Stimulated activated CD4-positive, alpha-beta T cell treated with anti-CD3 and anti-CD28 coated beads, Interleukin-2, amount 100 ng/mL, for 4 hours (primary cell): ENCODE measurements around the gene EVX2.

Source experiments
- DNase-seq: peaks from one replicate; pipeline ENCODE4 v3.0.0-alpha.2; 2020; ENCODE audit warnings: low read depth

Gene EVX2

DNA sequence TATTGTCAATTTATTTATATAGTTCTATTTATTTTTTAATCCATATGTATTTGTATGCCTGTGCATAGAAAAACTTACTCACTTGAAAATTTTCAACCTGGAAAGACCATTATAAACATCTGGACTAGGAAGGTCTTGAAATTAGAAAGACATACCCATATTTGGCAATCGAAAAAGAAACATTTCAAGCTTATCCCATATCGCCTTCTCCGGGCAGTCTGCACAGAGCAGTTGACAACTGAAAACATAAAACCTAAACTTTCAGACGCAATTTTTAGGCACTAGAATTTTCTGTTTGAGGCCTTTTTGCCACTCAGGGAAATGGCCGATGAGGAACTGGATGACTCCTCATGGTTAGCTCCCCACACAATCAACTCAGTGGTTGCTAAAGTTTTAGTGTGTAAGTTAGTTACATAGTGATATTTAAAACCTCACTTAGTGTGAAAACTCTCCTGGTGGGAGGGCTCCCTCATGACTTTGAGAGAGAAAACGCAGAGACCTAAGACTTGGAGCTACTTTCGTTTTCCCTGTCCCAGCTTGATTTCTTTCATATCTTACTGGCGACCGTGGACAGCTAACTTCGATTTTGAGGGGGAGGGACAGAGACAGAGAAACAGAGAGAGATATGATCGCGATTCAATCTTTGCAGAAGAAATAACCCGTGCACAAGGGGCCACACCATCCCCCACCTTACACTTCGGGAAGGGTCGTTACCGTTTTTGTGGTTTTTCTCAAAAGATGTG is 12.7 kb upstream of the EVX2 start:
- no peak for DNase-seq

- DNase-seq, result no peak
These were observed 11.7 kb upstream of the EVX2 start for GRCh38 chr2:176095421-176095820.

DNA sequence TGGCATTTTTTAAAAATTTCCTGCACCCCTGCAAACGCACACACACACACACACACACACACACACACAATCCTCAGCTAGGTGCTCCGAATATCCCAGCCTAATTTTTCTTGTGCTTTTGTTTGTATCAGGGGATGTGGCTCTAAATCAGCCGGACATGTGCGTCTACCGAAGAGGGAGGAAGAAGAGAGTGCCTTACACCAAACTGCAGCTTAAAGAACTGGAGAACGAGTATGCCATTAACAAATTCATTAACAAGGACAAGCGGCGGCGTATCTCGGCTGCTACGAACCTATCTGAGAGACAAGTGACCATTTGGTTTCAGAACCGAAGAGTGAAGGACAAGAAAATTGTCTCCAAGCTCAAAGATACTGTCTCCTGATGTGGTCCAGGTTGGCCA is 10.6 kb upstream of the EVX2 start:
- no peak for DNase-seq

DNA sequence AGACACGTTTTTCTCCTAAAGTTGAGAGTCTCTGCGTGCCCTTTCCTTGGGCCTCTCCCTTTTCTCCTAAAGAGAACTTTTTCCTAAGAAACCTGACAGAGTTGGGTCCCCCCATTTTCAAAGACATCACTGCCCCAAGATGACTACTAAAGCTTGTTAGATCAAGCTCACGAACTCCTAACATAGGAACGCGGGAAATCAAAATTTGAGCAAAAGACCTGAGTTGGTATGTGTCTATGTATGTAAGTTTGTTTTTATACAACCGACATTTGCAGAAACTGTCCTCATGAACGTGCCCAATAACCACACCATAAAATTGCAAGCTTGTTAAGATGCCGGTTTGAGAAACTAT is 10.1 kb upstream of the EVX2 start:
- no peak for DNase-seq

DNA sequence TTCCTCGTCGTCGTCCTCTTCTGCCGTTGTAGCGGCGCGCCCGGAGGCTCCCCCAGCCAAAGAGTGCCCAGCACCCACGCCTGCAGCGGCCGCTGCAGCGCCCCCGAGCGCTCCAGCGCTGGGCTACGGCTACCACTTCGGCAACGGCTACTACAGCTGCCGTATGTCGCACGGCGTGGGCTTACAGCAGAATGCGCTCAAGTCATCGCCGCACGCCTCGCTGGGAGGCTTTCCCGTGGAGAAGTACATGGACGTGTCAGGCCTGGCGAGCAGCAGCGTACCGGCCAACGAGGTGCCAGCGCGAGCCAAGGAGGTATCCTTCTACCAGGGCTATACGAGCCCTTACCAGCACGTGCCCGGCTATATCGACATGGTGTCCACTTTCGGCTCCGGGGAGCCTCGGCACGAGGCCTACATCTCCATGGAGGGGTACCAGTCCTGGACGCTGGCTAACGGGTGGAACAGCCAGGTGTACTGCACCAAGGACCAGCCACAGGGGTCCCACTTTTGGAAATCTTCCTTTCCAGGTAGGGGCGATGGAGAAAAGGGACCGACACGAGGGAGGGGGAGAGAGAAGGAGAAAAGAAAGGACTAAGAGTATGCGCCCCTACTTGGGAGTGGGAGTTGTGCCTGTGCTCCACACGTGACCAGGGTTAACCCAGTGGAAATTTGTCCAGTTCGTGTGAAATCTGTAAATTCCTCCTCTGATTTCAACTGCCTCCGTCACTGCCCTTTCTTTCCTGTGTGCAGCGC is 9.6 kb upstream of the EVX2 start:
- DNase-seq, result no peak

GRCh38 chr2:176092270-176093144 is 8.7 kb upstream of the EVX2 start, which contains the start of gene HOXD13:
TSS of gene HOXD13 (plus strand) at chr2:176092721. CDS start at chr2:176092891, 170 bp downstream.
- DNase-seq, result no peak

DNA sequence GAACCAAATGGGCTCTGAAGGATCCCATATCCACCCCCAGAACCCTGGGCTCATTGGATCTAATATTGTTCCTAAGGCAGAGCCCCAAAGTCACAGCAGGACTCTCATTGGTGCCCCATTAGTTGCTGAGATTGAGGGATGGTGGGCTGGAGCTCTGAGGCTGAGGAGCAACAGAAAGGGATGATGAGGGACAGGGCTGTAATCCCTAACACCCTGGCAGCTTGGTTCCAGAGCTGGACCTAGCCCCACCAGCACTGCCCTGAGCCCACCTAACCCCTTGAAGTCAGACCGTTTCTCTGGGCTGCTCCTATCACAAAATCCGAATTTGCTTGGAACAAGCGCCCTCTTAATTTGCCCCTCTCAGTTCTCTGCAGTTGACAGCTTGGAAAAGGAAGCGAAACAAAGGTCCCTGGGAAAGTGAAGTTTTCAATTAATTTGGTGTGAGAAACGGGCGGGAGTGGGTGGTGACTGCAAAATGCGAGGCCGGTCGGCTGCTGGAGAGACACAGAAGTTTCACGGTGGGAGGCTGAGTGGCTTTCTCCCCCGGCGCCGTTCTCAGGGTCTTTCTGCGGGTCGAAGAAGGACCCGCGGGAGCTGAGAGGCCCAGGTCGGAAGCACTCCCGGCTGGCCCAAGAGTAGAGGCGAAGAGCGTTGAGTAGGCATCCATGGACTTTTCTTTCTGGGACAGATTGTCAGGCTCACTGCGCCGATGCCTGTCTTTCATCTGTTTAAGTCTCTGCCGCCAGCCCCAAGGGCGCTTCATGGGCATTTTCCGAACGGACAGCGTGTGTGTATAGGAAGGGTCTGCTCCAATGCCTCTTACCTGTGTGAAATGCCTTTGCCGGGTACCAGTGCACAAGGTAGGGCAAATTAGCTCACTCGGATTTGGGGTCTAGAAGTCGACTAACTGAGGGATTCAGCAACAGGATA is 7.8 kb upstream of the EVX2 start:
- DNase-seq, result no peak

- DNase-seq, result no peak
These were observed 7.1 kb upstream of the EVX2 start for GRCh38 chr2:176090862-176091261.

- no peak for DNase-seq
These were observed 6.2 kb upstream of the EVX2 start for GRCh38 chr2:176089843-176090395.

DNA sequence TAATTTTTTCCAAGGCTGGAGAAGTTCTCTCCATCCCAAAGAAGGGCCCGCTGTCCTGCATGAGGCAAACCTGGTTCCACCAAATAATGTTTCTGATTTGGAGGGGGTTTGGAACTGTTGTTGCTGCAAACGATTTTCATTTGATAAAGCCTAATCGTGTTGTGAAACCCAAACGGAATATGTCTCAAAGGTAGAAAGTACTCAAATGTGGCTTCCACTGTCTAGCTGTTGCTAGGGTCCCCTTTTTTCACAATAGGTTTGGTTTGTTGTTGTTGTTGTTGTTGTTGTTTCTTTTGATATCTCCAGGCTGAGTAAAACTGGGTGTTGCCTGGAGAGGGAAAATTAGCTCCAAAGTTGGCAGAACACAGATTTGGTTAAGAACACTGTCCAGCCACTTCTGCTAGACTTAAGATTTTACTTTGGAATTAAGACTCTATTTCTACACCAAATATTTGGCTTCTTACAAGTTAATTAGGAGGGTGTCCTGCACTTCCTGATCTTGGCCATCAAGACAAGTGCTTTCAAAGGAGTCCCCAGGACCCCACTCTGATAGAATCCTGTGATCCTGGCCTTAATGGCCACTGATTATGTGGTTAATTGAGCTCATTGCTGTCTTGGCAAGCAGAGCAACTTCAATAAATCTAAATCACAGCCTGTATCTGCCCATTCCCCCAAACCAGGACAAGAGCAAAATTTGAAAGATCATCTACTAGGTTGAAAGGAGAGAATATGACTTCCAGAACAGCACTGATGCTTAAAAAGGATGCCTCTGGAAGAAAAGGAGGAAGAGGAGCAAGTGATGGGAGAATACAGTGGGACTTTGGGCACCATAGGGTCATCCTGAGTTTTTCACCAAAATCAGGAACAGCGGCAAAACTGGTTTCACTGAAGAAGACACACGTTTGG is 5.4 kb upstream of the EVX2 start:
- DNase-seq, result no peak

DNA sequence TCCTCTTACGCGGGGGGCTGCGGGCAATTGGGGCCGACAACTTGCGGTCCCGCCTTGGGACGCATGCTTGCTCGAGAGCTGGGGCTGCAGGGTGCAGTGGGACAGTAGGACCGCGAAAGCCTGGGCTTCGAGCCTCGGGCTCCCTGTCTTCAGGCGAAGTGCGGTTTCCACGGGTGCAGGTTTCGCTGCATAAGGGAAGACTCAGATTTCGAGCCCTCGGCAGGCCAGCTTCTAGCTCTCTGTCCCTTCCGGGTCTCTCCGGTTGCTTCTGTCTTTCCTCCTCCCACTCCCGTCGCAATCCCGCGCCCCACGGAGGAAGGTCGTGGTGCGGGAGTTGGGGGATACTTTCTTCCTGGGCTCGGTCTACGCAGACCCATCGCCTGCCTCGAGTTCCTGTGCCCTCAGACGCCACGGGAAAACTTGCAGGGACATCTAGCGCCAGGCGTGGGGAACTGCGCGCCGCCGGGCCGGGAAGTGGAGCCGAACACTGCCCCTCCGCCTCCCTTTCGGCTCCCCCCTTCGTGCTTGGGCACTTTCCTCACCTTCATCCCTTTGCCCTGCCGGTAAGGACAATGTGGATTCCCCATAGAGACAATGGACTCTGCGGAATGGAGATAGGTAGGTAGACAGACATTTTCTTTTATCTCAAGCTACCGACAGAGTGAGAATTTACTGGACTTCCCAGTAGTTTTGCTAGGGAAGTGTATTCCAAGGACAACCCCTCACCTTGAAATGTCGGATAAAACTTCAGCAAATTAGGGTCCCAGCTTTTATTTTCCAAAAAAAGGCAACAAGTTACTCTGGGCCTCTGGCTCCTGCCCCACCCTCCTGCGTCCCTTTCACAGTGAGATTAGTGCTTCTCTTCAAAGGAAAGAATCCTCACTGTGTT is 4.5 kb upstream of the EVX2 start:
- no peak for DNase-seq

DNA sequence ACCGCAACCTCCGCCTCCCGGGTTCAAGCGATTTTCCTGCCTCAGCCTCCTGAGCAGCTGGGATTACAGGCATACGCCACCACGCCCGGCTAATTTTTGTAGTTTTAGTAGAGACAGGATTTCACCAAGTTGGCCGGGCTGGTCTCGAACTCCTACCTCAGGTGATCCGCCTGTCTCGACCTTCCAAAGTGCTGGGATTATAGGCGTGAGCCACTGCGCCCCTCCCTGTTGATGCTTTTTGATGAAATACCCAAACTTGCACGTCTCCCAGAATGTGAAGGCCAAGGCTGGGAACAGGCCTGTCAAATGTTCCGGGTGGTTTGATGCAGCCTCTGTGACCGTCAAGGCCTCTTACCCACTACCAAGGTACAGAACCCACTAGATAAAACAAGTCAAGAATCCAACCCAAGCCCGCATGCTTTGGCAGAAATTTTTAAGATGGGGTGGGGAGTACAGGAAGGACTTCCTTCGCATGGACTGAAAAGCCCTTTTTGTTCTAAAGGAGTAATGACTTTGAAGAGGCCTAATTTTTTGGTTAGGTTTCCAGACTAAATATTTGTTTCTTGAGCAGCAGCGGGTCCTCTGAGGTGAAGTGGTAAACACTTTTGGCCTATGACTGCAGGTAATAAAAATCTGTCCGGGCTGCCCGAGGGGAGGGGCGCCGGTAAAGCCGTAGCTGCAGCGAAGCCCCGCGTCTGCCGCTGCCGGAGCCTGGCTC is 3.7 kb upstream of the EVX2 start:
- no peak for DNase-seq

- DNase-seq, result no peak
These were observed 2.4 kb upstream of the EVX2 start for GRCh38 chr2:176085861-176086771.

DNA sequence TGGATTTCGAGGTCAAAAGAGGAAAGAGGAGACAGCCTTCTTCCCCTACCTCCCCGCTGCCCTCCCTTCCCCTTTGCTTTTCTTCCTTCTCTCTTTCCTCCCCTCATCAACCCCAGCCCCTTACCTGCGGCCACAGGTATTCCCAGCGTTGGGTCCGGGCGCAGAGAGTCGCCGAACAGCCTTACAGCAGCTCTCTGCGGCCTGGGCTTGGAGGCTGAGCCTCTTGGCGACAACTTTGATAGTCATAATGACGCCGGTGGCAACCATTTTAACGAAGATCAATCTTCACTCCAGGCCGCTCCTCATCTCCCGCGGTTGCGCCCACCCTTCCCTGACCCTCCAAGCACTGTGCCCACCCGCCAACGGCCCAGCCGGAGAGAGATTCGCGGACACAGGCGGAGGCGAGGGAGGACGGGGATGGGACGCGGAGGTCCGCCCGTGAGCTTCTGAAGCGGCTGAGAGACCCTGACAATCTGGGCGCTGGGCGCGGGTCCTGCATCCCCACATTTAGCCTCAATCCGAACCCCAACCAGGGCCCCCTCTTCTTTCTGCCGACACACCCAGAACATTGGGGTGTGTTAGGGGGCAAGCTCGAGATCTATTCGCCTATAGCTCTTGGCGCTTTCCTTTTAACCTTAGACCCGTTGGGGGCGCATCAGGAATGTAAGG is 1.5 kb upstream of the EVX2 start:
- DNase-seq, result no peak

GRCh38 chr2:176084611-176085119 is 903 bp upstream of the EVX2 start:
- DNase-seq, result no peak
